OCI-LY1 (cell line): ENCODE data around the gene PROM2.

Experiments used
- H2AFZ ChIP-seq: fragments of 200-600 bp; sonication (generic), shearing (Covaris generic); 2 replicates; pipeline ENCODE4 v1.6.0; 2014; ENCODE audit warnings: antibody characterized with exemption, mild to moderate bottlenecking, low read length
- H3F3A ChIP-seq: fragments of 200-600 bp; sonication (generic), shearing (Covaris generic); 2 replicates; pipeline ENCODE4 v1.6.0; 2014; ENCODE audit warnings: mild to moderate bottlenecking, antibody characterized with exemption, low read length, moderate library complexity; ENCODE audit not compliant: insufficient read depth
- H3K27ac ChIP-seq: fragments of 200-600 bp; sonication (generic); 2 replicates; pipeline ENCODE4 v1.5.1; 2014; ENCODE audit warnings: low read length, mixed run types, mild to moderate bottlenecking, low read depth; ENCODE audit not compliant: poor library complexity, severe bottlenecking
- H3K27me3 ChIP-seq: fragments of 200-600 bp; sonication (generic); 2 replicates; pipeline ENCODE4 v1.6.0; 2014; ENCODE audit warnings: antibody characterized with exemption, mild to moderate bottlenecking, low read length, moderate library complexity; ENCODE audit not compliant: insufficient read depth
- H3K36me3 ChIP-seq: fragments of 200-600 bp; sonication (generic); 2 replicates; pipeline ENCODE4 v1.6.1; 2014; ENCODE audit warnings: mild to moderate bottlenecking, antibody characterized with exemption, low read length, moderate library complexity, mixed read lengths; ENCODE audit not compliant: insufficient read depth
- H3K4me1 ChIP-seq: fragments of 200-600 bp; sonication (generic); 2 replicates; pipeline ENCODE4 v1.5.1; 2014; ENCODE audit warnings: mild to moderate bottlenecking, low read length, moderate library complexity; ENCODE audit not compliant: insufficient read depth, severe bottlenecking
- H3K4me2 ChIP-seq: fragments of 200-600 bp; sonication (generic), shearing (Covaris generic); 2 replicates; pipeline ENCODE4 v1.6.1; 2014; ENCODE audit warnings: low read length
- H3K4me3 ChIP-seq: fragments of 200-600 bp; sonication (generic); 2 replicates; pipeline ENCODE4 v1.5.1; 2014; ENCODE audit warnings: low read length, low read depth, mild to moderate bottlenecking, mixed read lengths; ENCODE audit not compliant: poor library complexity, severe bottlenecking
- H3K79me2 ChIP-seq: fragments of 200-600 bp; shearing (Covaris generic); 2 replicates; pipeline ENCODE4 v1.6.1; 2016; ENCODE audit warnings: mixed run types, low read length, mixed read lengths; ENCODE audit not compliant: insufficient read depth
- H3K9ac ChIP-seq: fragments of 200-600 bp; sonication (generic), shearing (Covaris generic); 2 replicates; pipeline ENCODE4 v1.6.1; 2014; ENCODE audit warnings: mild to moderate bottlenecking, low read length, mixed read lengths
- H3K9me2 ChIP-seq: fragments of 200-600 bp; sonication (generic), shearing (Covaris generic); 2 replicates; pipeline ENCODE4 v1.6.1; 2014; ENCODE audit warnings: low read depth, mild to moderate bottlenecking, low read length, mixed read lengths
- H3K9me3 ChIP-seq: fragments of 200-600 bp; shearing (Covaris generic); 2 replicates; pipeline ENCODE4 v1.6.1; 2014; ENCODE audit warnings: low read length, mixed read lengths
- H4K20me1 ChIP-seq: fragments of 200-600 bp; sonication (generic), shearing (Covaris generic); 2 replicates; pipeline ENCODE4 v1.6.0; 2016; ENCODE audit warnings: mild to moderate bottlenecking, low read length; ENCODE audit not compliant: insufficient read depth
- EZH2 ChIP-seq: fragments of 200-600 bp; sonication (generic), shearing (Covaris generic); IDR thresholded peaks from 2 replicates; pipeline ENCODE4 v1.8.0; 2017; ENCODE audit warnings: borderline replicate concordance, mixed run types, mild to moderate bottlenecking, antibody characterized with exemption, low read length, moderate library complexity, mixed read lengths
- TF ChIP-seq, protein P1 (sequence below): fragments of 200-600 bp; sonication (generic), shearing (Covaris generic); IDR thresholded peaks from 2 replicates; pipeline ENCODE4 v1.5.1; 2017; ENCODE audit warnings: mild to moderate bottlenecking, antibody characterized with exemption, low read length, moderate library complexity, mixed read lengths

Gene PROM2

GRCh38 chr2:95281071-95281470 lies 6.8 kb downstream of the PROM2 start:
- no peaks in the 10 kb centered on the region for H3K36me3 ChIP-seq
- H3K4me2 ChIP-seq = no peak overlapping the region
- no peaks in the 10 kb centered on the region for H3K9me3 ChIP-seq
- no peaks in the 10 kb centered on the region for H3K9me2 ChIP-seq
- no peaks in the 10 kb centered on the region for H3K79me2 ChIP-seq
- H3K4me1 ChIP-seq = no peaks in the 10 kb centered on the region
- no peak overlapping the region for H2AFZ ChIP-seq
- H4K20me1 ChIP-seq = no peaks in the 10 kb centered on the region
- no peaks in the 10 kb centered on the region for H3K27me3 ChIP-seq
- no peak overlapping the region for H3K4me3 ChIP-seq
- TF ChIP-seq, protein P1, sequence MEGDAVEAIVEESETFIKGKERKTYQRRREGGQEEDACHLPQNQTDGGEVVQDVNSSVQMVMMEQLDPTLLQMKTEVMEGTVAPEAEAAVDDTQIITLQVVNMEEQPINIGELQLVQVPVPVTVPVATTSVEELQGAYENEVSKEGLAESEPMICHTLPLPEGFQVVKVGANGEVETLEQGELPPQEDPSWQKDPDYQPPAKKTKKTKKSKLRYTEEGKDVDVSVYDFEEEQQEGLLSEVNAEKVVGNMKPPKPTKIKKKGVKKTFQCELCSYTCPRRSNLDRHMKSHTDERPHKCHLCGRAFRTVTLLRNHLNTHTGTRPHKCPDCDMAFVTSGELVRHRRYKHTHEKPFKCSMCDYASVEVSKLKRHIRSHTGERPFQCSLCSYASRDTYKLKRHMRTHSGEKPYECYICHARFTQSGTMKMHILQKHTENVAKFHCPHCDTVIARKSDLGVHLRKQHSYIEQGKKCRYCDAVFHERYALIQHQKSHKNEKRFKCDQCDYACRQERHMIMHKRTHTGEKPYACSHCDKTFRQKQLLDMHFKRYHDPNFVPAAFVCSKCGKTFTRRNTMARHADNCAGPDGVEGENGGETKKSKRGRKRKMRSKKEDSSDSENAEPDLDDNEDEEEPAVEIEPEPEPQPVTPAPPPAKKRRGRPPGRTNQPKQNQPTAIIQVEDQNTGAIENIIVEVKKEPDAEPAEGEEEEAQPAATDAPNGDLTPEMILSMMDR = no peak
- no peak for TF ChIP-seq EZH2
- H3K27ac ChIP-seq = no peak overlapping the region
- no peak overlapping the region for H3K9ac ChIP-seq
- H3F3A ChIP-seq = no peaks in the 10 kb centered on the region

DNA sequence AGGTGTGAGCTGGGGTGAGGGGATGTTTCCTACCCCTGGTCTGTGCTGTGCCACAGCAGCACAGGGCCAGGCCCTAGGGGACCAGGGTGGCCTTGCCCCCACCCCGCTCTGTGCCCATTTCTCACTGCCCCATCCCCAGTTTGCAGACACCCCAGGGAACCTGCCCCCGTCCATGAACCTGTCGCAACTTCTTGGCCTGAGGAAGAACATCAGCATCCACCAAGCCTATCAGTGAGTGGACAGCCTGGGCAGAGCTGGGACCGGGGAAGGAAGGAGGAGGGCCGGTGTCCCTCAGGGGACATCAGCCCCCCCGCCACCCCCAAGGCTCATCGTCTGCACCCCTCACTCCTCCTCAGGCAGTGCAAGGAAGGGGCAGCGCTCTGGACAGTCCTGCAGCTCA lies 7.5 kb downstream of the PROM2 start:
- Histone ChIP-seq H2AFZ (no peak overlapping the region), H3K27me3 (no peaks in the 10 kb centered on the region), H3K36me3 (no peaks in the 10 kb centered on the region), H3K9ac (no peak overlapping the region), H3K4me2 (no peak overlapping the region), H3K4me3 (no peak overlapping the region), H3K79me2 (no peaks in the 10 kb centered on the region), H3K9me2 (no peaks in the 10 kb centered on the region), H3F3A (no peaks in the 10 kb centered on the region), H3K9me3 (no peaks in the 10 kb centered on the region), H4K20me1 (no peaks in the 10 kb centered on the region), H3K27ac (no peak overlapping the region), H3K4me1 (no peaks in the 10 kb centered on the region)
- TF ChIP-seq, protein P1 = no peak
- no peak for TF ChIP-seq EZH2

DNA sequence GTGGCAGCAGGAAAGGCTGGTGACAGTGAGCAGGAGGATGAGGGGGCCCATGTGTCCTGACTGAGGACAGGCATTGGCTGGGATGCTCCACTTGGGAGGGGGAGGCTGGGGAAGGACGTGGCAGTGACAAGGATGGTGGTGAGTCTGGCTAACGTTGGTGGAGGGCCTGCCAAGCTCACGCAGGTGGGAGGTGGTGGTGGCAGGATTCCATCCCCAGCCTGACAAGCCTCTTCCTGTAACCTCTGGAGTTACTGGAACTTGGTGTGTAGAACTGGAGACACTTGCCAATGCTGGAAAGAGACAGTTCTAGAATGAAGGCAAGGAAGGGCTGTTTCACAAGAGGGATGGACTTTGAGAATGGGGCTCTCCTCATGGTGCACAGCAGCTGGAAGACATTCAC lies 8.2 kb downstream of the PROM2 start:
- Histone ChIP-seq H3F3A (no peaks in the 10 kb centered on the region), H3K79me2 (no peaks in the 10 kb centered on the region), H3K4me1 (no peaks in the 10 kb centered on the region), H3K4me3 (no peak overlapping the region), H3K27ac (no peak overlapping the region), H3K9me2 (no peaks in the 10 kb centered on the region), H3K9ac (no peak overlapping the region), H3K36me3 (no peaks in the 10 kb centered on the region), H3K4me2 (no peak overlapping the region), H2AFZ (no peak overlapping the region), H3K27me3 (no peaks in the 10 kb centered on the region), H3K9me3 (no peaks in the 10 kb centered on the region), H4K20me1 (no peaks in the 10 kb centered on the region)
- TF ChIP-seq, protein P1 = no peak
- no peak for TF ChIP-seq EZH2
